ENCODE data around the gene NPLOC4. TPM values are rescaled to one million over a fixed set of nuclear protein-coding genes. Genes with fewer than 3 reads are reported as not detected.

NPLOC4 gene
- total and polyA plus RNA-seq, 4 donors: 30.1 to 98.0 (median 51.3) TPM

GRCh38 chr17:81549826-81550225 is 87.1 kb downstream of the NPLOC4 start:
- no peaks in the 10 kb centered on the region for H3K27me3 ChIP-seq (ENCODE audit: control insufficient read depth in 3 of 3, insufficient read depth in 3 of 3, low read length in 2 of 3)
- no peaks in the 10 kb centered on the region for H3K9me3 ChIP-seq (ENCODE audit: control insufficient read depth in 4 of 4, insufficient read depth in 3 of 4, low read length in 3 of 4)
- WGBS, 2 donors: 95 to 98% methylated on average over 8 of the region's 8 CpGs
- H3K9ac ChIP-seq (ENCODE audit: insufficient read depth in 1 of 2, low read length in 2 of 2): no peak overlapping the region
- no peak overlapping the region for H3K27ac ChIP-seq (ENCODE audit: low read depth in 1 of 2, low read length in 1 of 2)
- TF ChIP-seq, protein P1, sequence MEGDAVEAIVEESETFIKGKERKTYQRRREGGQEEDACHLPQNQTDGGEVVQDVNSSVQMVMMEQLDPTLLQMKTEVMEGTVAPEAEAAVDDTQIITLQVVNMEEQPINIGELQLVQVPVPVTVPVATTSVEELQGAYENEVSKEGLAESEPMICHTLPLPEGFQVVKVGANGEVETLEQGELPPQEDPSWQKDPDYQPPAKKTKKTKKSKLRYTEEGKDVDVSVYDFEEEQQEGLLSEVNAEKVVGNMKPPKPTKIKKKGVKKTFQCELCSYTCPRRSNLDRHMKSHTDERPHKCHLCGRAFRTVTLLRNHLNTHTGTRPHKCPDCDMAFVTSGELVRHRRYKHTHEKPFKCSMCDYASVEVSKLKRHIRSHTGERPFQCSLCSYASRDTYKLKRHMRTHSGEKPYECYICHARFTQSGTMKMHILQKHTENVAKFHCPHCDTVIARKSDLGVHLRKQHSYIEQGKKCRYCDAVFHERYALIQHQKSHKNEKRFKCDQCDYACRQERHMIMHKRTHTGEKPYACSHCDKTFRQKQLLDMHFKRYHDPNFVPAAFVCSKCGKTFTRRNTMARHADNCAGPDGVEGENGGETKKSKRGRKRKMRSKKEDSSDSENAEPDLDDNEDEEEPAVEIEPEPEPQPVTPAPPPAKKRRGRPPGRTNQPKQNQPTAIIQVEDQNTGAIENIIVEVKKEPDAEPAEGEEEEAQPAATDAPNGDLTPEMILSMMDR (IDR thresholded peaks at IDR 0.05; ENCODE audit: control extremely low read depth, extremely low read depth): no peak
- DNase-seq: no peak
- H3K36me3 ChIP-seq (ENCODE audit: control insufficient read depth in 4 of 4, insufficient read depth in 4 of 4, low read length in 4 of 4): peaks cover 0 to 47% (median 21%) of the 10 kb centered on the region in 4 donors
- H3K4me1 ChIP-seq (ENCODE audit: control insufficient read depth in 5 of 5, insufficient read depth in 5 of 5, low read length in 5 of 5): peaks cover 0 to 22% (median 5%) of the 10 kb centered on the region in 5 donors
- ATAC-seq (ENCODE audit: insufficient read depth, low FRiP score): no peak
- no peak overlapping the region for H3K4me3 ChIP-seq

- ATAC-seq (ENCODE audit: insufficient read depth, low FRiP score) (no peak), DNase-seq (no peak)
- peaks cover 0 to 53% (median 21%) of the 10 kb centered on the region in 4 donors for H3K36me3 ChIP-seq (ENCODE audit: control insufficient read depth in 4 of 4, insufficient read depth in 4 of 4, low read length in 4 of 4)
- no peak overlapping the region for H3K27ac ChIP-seq (ENCODE audit: low read depth in 1 of 2, low read length in 1 of 2)
- H3K4me3 ChIP-seq: no peak overlapping the region
- H3K4me1 ChIP-seq (ENCODE audit: control insufficient read depth in 5 of 5, insufficient read depth in 5 of 5, low read length in 5 of 5): peaks cover 0 to 21% (median 5%) of the 10 kb centered on the region in 5 donors
- H3K9me3 ChIP-seq (ENCODE audit: control insufficient read depth in 4 of 4, insufficient read depth in 3 of 4, low read length in 3 of 4): no peaks in the 10 kb centered on the region
- no peak overlapping the region for H3K9ac ChIP-seq (ENCODE audit: insufficient read depth in 1 of 2, low read length in 2 of 2)
- TF ChIP-seq, protein P1 (IDR thresholded peaks at IDR 0.05; ENCODE audit: control extremely low read depth, extremely low read depth): no peak
- WGBS, 2 donors: 88 to 90% methylated on average over 15 to 16 of the region's 16 CpGs
- no peaks in the 10 kb centered on the region for H3K27me3 ChIP-seq (ENCODE audit: control insufficient read depth in 3 of 3, insufficient read depth in 3 of 3, low read length in 2 of 3)
Observed at GRCh38 chr17:81549031-81549557, 87.8 kb downstream of the NPLOC4 start.

DNA sequence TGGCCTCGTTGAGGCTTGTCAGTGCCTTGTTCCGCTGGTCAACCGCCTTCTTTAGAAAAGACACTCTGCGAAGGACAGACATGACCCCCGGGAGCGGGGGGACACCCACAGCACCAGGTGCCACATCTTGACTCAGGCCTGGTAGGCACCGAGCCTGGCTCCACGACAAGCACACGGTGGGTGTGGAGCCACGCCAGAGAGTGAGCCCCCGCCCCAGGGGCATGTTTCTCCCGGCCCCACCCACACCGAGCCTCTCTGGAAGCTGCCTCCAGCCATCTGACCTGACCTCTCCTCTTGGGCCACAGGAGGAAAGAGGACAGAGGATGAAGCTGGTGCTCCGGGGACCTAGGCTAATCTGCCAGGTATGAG is 89.3 kb downstream of the NPLOC4 start:
- peaks cover 5 to 68% (median 22%) of the 10 kb centered on the region in 4 donors for H3K36me3 ChIP-seq (ENCODE audit: control insufficient read depth in 4 of 4, insufficient read depth in 4 of 4, low read length in 4 of 4)
- peaks cover 0 to 3% (median 0%) of the 10 kb centered on the region in 4 donors for H3K9me3 ChIP-seq (ENCODE audit: control insufficient read depth in 4 of 4, insufficient read depth in 3 of 4, low read length in 3 of 4)
- TF ChIP-seq, protein P1 (IDR thresholded peaks at IDR 0.05; ENCODE audit: control extremely low read depth, extremely low read depth): no peak
- no peak overlapping the region for H3K4me3 ChIP-seq
- H3K4me1 ChIP-seq (ENCODE audit: control insufficient read depth in 5 of 5, insufficient read depth in 5 of 5, low read length in 5 of 5): peaks cover 0 to 9% (median 5%) of the 10 kb centered on the region in 5 donors
- no peak overlapping the region for H3K9ac ChIP-seq (ENCODE audit: insufficient read depth in 1 of 2, low read length in 2 of 2)
- 87 to 93% methylated on average over 14 of the region's 14 CpGs for WGBS, 2 donors
- no peak overlapping the region for H3K27ac ChIP-seq (ENCODE audit: low read depth in 1 of 2, low read length in 1 of 2)
- DNase-seq: no peak
- no peaks in the 10 kb centered on the region for H3K27me3 ChIP-seq (ENCODE audit: control insufficient read depth in 3 of 3, insufficient read depth in 3 of 3, low read length in 2 of 3)
- no peak for ATAC-seq (ENCODE audit: insufficient read depth, low FRiP score)

Data from lung (tissue), 12 donors.